ENCODE measurements around the gene ADGRG1. TPM values are rescaled to one million over a fixed set of nuclear protein-coding genes. Genes with fewer than 3 reads are reported as not detected.

The ADGRG1 gene
- total and polyA plus RNA-seq, 7 donors: 5.0 to 36.3 (median 7.7) TPM

DNA sequence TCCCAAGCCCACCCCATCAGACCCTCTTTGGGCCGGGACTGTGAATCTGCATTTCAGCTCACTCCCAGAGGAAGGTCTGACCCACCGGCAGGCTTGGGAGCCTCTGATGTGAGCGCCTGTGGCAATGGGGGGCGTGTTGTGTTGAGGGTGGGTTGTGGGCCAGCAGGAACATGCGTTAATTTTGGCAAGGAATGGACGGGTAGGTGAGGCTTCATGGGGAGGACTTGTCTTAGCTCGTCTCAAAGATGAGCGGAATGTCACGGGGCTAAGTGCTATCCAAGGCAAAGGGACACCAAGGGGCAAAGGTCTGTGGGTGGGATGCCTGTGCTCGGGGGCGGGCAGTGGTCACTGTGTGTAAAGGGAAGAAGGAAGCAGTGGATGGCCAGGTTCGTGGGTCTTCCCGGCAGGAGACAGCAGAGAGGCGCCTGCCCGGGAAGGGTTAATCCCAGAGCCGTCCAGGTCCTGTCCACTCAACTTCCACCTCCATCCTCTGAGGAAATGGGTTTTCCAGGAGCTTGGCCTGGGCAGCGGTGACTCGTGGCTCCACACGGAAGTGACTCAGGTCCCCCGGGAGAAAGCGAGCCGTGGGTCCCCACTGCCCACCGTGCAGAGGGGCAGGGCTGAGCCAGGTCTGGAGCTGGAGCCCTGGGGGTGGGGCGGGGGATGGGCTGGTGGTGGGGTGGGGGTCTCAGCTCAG, 17.4 kb downstream of the ADGRG1 start:
- Histone ChIP-seq H3K4me1 (no peaks in the 10 kb centered on the region), H3K4me3 (no peak overlapping the region), H3K36me3 (no peaks in the 10 kb centered on the region), H3K27ac (peak overlapping the region in 3 of 4 donors; percentile 2 to 53 (median 17)), H3K27me3 (peaks cover 0 to 10% (median 0%) of the 10 kb centered on the region in 3 donors), H3K9me3 (no peaks in the 10 kb centered on the region)
- intact Hi-C loops (cut with DNase I): loop anchor here (5.0 kb wide), 1 partner anchor 69 kb away; no protein-coding TSS in a partner anchor
- WGBS, 2 donors: 67 to 75% methylated on average over 24 of the region's 24 CpGs
- peak; percentile 73 for DNase-seq
- TF ChIP-seq EP300 (IDR thresholded peaks at IDR 0.05) (no peak), POLR2AphosphoS5 (IDR thresholded peaks at IDR 0.05) (peak in 1 of 4 donors; percentile 40)

DNA sequence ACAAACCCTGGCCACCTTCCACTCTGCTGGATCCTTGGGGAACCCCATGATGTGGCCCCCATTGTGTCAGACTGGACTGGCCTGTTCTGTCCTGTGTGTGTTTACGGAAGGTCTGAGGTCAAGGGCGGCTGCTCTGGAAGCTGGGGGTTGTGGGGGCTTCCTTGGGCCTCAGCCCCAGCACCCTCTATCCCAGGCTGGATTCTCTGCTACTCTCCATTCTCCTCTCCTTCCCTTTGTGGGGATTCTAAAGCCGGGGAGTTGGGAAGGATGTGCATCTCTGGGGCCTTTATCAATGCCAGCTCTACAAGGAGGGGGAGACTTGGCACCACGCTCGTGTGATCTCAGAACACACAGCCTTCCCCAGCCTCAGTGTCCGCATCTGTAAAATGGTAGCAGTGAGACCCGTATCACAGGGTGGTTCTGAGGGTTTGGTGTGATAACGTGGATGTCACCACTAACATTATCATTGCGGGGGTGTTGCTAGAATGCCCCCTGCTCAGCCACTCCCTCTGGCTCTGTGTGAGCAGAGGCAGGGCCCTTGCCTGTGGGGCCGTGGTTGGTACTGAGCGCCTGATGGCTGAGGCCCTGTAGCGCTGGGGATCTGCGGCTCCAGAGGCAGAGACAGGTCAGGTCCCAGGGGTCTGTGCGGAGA, 18.1 kb downstream of the ADGRG1 start:
- TF ChIP-seq POLR2A (IDR thresholded peaks at IDR 0.05) (no peak), EP300 (IDR thresholded peaks at IDR 0.05) (no peak), POLR2AphosphoS5 (IDR thresholded peaks at IDR 0.05) (no peak)
- TF ChIP-seq, protein P1, sequence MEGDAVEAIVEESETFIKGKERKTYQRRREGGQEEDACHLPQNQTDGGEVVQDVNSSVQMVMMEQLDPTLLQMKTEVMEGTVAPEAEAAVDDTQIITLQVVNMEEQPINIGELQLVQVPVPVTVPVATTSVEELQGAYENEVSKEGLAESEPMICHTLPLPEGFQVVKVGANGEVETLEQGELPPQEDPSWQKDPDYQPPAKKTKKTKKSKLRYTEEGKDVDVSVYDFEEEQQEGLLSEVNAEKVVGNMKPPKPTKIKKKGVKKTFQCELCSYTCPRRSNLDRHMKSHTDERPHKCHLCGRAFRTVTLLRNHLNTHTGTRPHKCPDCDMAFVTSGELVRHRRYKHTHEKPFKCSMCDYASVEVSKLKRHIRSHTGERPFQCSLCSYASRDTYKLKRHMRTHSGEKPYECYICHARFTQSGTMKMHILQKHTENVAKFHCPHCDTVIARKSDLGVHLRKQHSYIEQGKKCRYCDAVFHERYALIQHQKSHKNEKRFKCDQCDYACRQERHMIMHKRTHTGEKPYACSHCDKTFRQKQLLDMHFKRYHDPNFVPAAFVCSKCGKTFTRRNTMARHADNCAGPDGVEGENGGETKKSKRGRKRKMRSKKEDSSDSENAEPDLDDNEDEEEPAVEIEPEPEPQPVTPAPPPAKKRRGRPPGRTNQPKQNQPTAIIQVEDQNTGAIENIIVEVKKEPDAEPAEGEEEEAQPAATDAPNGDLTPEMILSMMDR (IDR thresholded peaks at IDR 0.05): no peak
- Histone ChIP-seq H3K36me3 (no peaks in the 10 kb centered on the region), H3K4me3 (no peak overlapping the region), H3K27me3 (peaks cover 0 to 10% (median 0%) of the 10 kb centered on the region in 3 donors), H3K27ac (peak overlapping the region; percentile 2 to 53 (median 14)), H3K4me1 (no peaks in the 10 kb centered on the region), H3K9me3 (no peaks in the 10 kb centered on the region)
- DNase-seq: no peak
- intact Hi-C loops (cut with DNase I): loop anchor here (5.0 kb wide), 1 partner anchor 69 kb away; no protein-coding TSS in a partner anchor
- WGBS, 2 donors: 71 to 75% methylated on average over 14 of the region's 14 CpGs

DNA sequence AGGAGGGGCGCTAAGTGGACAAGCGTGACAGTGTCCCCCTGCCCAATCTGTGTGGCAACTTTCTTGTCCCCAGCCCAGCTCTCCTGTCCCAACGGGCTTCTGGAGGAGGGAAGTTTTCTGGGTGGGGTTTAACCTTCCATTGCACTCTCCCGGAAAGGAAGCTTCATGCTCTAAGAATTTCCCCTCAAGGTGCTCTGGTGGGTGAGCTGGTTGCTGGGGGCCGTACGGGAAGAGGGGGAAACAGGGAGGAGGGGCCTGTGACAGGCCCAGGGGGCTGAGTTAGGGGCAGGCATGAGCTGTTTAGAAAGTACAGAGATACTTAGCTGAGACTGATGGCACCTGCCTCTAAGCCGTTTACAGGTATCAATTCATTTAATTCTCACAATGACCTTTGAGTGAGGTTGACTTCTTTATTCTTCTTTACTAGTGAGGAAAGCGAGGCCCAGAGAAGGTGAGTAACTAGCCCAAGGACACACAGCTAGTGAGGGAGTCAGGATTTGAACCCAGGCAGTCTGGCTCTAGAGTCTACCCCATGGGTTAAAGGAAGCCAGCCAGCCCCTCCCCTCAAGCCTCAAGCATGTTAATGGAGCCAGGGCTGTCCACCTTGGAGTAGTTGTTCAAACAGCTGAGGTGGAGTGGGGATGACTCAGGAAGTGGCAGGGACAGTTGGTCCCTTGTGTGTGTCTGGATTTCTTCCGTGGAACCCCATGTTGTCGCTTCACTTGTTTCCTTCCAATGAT, 18.9 kb downstream of the ADGRG1 start:
- no peaks in the 10 kb centered on the region for H3K36me3 ChIP-seq
- no peaks in the 10 kb centered on the region for H3K4me1 ChIP-seq
- 60 to 69% methylated on average over 10 of the region's 10 CpGs for WGBS, 2 donors
- TF ChIP-seq POLR2A (IDR thresholded peaks at IDR 0.05): no peak
- TF ChIP-seq, protein P1 (IDR thresholded peaks at IDR 0.05): no peak
- TF ChIP-seq POLR2AphosphoS5 (IDR thresholded peaks at IDR 0.05): no peak
- no peak for TF ChIP-seq EP300 (IDR thresholded peaks at IDR 0.05)
- H3K27ac ChIP-seq: peak overlapping the region; percentile 10 to 53 (median 26)
- no peaks in the 10 kb centered on the region for H3K9me3 ChIP-seq
- no peak overlapping the region for H3K4me3 ChIP-seq
- intact Hi-C loops (cut with DNase I): loop anchor here (5.0 kb wide), 1 partner anchor 70 kb away; no protein-coding TSS in a partner anchor
- DNase-seq: no peak
- peaks cover 0 to 10% (median 0%) of the 10 kb centered on the region in 3 donors for H3K27me3 ChIP-seq

DNA sequence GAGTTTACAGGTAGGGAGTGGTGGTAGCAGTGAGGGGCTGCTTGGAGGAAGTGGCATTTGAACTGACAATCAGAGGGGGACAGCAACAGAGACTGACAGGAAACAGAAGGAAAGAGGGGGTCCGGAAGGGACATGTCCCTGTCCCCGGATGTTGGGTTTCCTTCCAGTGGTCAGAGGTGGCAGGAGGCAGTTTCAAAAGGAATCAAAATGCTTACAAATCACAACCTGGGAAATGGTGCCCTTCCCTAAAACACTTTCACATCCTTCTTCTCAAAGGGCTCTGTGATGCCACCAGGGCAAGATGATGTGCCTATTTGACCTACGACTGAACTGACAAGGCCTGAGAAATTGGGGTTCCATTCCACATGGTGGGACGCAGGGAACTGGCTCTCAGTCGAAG, 19.7 kb downstream of the ADGRG1 start:
- no peaks in the 10 kb centered on the region for H3K36me3 ChIP-seq
- H3K9me3 ChIP-seq: no peaks in the 10 kb centered on the region
- peak overlapping the region in 2 of 4 donors; percentile 35 to 53 for H3K27ac ChIP-seq
- H3K4me1 ChIP-seq: no peaks in the 10 kb centered on the region
- intact Hi-C loops (cut with DNase I): loop anchor here (2.0 to 5.0 kb wide), 2 partner anchors 57 to 71 kb away; no protein-coding TSS in a partner anchor
- WGBS, 2 donors: 62 to 82% methylated on average over 5 of the region's 5 CpGs
- TF ChIP-seq POLR2AphosphoS5 (IDR thresholded peaks at IDR 0.05): no peak
- TF ChIP-seq EP300 (IDR thresholded peaks at IDR 0.05): no peak
- no peak for TF ChIP-seq POLR2A (IDR thresholded peaks at IDR 0.05)
- TF ChIP-seq, protein P1 (IDR thresholded peaks at IDR 0.05): no peak
- no peak for DNase-seq
- H3K4me3 ChIP-seq: no peak overlapping the region
- peaks cover 0 to 10% (median 0%) of the 10 kb centered on the region in 3 donors for H3K27me3 ChIP-seq
